ENCODE results near the gene ZNF765. TPM values are rescaled to one million over a fixed set of nuclear protein-coding genes. Genes with fewer than 3 reads are reported as not detected.
"Not testable (repeated sequence)": the region's sequence is repeated elsewhere in the genome, so short reads cannot be mapped to it uniquely, and the experiment has no call there.

ZNF765 gene
- 3.9 TPM for total RNA-seq

GRCh38 chr19:53394974-53395839 lies at the start of gene ZNF765:
Gene ZNF765, plus strand, starts transcription at chr19:53395149. Its CDS starts 2,867 bp downstream, at chr19:53398016.
- DNase-seq (ENCODE audit: low spot score), result peak; percentile 95
- ATAC-seq, result peak; percentile 100

- ATAC-seq (no peak), DNase-seq (ENCODE audit: low spot score) (no peak)
Measured at GRCh38 chr19:53355739-53356138, 39.2 kb upstream of the ZNF765 start.

- DNase-seq (ENCODE audit: low spot score) (no peak), ATAC-seq (no peak)
Measured at GRCh38 chr19:53357821-53358581, 36.9 kb upstream of the ZNF765 start.

- not testable (repeated sequence) for DNase-seq (ENCODE audit: low spot score); ATAC-seq
Measured at GRCh38 chr19:53360056-53360455, 34.9 kb upstream of the ZNF765 start.

GRCh38 chr19:53365134-53365898 lies 29.6 kb upstream of the ZNF765 start, which contains the start of gene ZNF525:
Gene ZNF525, plus strand, starts transcription at chr19:53365705. Its CDS starts 6,577 bp downstream, at chr19:53372282.
- ATAC-seq (peak; percentile 100), DNase-seq (ENCODE audit: low spot score) (peak; percentile 86)

- DNase-seq (ENCODE audit: low spot score) (no peak), ATAC-seq (peak; percentile 31)
Measured at GRCh38 chr19:53365899-53366493, 29.0 kb upstream of the ZNF765 start.

- ATAC-seq (no peak), DNase-seq (ENCODE audit: low spot score) (no peak)
Measured at GRCh38 chr19:53372196-53372595, 22.8 kb upstream of the ZNF765 start.

GRCh38 chr19:53374288-53374687 lies 20.7 kb upstream of the ZNF765 start:
- DNase-seq (ENCODE audit: low spot score) (no peak), ATAC-seq (no peak)

- DNase-seq (ENCODE audit: low spot score), result no peak
- ATAC-seq, result no peak
Measured at GRCh38 chr19:53374743-53375142, 20.2 kb upstream of the ZNF765 start.

GRCh38 chr19:53381376-53381775 lies 13.6 kb upstream of the ZNF765 start:
- no peak for ATAC-seq
- no peak for DNase-seq (ENCODE audit: low spot score)

GRCh38 chr19:53388168-53388567 lies 6.8 kb upstream of the ZNF765 start:
- DNase-seq (ENCODE audit: low spot score) (no peak), ATAC-seq (no peak)

GRCh38 chr19:53388904-53389303 lies 6.0 kb upstream of the ZNF765 start:
- no peak for ATAC-seq
- DNase-seq (ENCODE audit: low spot score), result no peak

- DNase-seq (ENCODE audit: low spot score) (no peak), ATAC-seq (no peak)
Measured at GRCh38 chr19:53389571-53389970, 5.4 kb upstream of the ZNF765 start.

- no peak for DNase-seq (ENCODE audit: low spot score)
- ATAC-seq, result no peak
Measured at GRCh38 chr19:53389978-53390377, 5.0 kb upstream of the ZNF765 start.

GRCh38 chr19:53394522-53394973 lies 401 bp upstream of the ZNF765 start:
- peak; percentile 22 for ATAC-seq

GRCh38 chr19:53395840-53396524 lies 1.0 kb downstream of the ZNF765 start:
- not testable (repeated sequence) for ATAC-seq; DNase-seq (ENCODE audit: low spot score)

More at GRCh38 chr19:53394522-53394973, 401 bp upstream of the ZNF765 start:
- peak; percentile 48 for DNase-seq (ENCODE audit: low spot score)

GRCh38 chr19:53396525-53396868 lies 1.5 kb downstream of the ZNF765 start:
- DNase-seq (ENCODE audit: low spot score), result no peak
- ATAC-seq, result no peak

- not testable (repeated sequence) for DNase-seq (ENCODE audit: low spot score); ATAC-seq
Measured at GRCh38 chr19:53397918-53398317, 3.0 kb downstream of the ZNF765 start.

GRCh38 chr19:53409505-53410204 lies 14.7 kb downstream of the ZNF765 start:
- ATAC-seq (no peak), DNase-seq (ENCODE audit: low spot score) (no peak)

Data from left lobe of liver (tissue), 2 donors.